Stomach (tissue), 9 donors: Measurements from ENCODE around the gene EVC2. TPM values are rescaled to one million over a fixed set of nuclear protein-coding genes. Genes with fewer than 3 reads are reported as not detected.
"Not testable (repeated sequence)": the region's sequence is repeated elsewhere in the genome, so short reads cannot be mapped to it uniquely, and the experiment has no call there.

Source experiments
- DNase-seq, 2 donors: peaks; one replicate each; pipeline versions ENCODE4 v3.0.0 to v3.0.0-alpha.2; 2013 to 2019
- H3K27ac ChIP-seq, 5 donors: fragments of 200-600 bp in 4 of 5; sonication (generic) in 4 of 5; one replicate each; pipeline ENCODE4 v1.5.1; 2013 to 2019; ENCODE audit warnings: mild to moderate bottlenecking in 1 of 5, moderate library complexity in 1 of 5
- H3K27me3 ChIP-seq, 3 donors: fragments of 200-600 bp; sonication (generic); one replicate each; pipeline ENCODE4 v1.5.1; 2017 to 2019; ENCODE audit warnings: mixed run types in 1 of 3
- H3K36me3 ChIP-seq, 4 donors: fragments of 200-600 bp; sonication (generic); 1 replicate in 3 of 4; 2 replicates in 1 of 4; pipeline ENCODE4 v1.5.1; 2016 to 2019
- H3K4me1 ChIP-seq, 4 donors: fragments of 200-600 bp; sonication (generic); one replicate each; pipeline ENCODE4 v1.5.1; 2016 to 2019
- H3K4me3 ChIP-seq, 4 donors: fragments of 200-600 bp; sonication (generic) in 3 of 4; one replicate each; pipeline ENCODE4 v1.5.1; 2016 to 2019; ENCODE audit warnings: mild to moderate bottlenecking in 1 of 4
- H3K9me3 ChIP-seq, 4 donors: fragments of 200-600 bp; sonication (generic); one replicate each; pipeline ENCODE4 v1.5.1; 2016 to 2019
- EP300 ChIP-seq: sonication (generic); formaldehyde crosslinking; IDR thresholded peaks from one replicate; pipeline ENCODE4 v1.6.1; 2017; ENCODE audit warnings: antibody characterized with exemption
- POLR2A ChIP-seq, 4 donors: fragments of 450-650 bp; IDR thresholded peaks; one replicate each; pipeline ENCODE4 v1.6.1; 2016; ENCODE audit warnings: antibody characterized with exemption in 4 of 4, control low read depth in 2 of 4, mild to moderate bottlenecking in 1 of 4, moderate library complexity in 1 of 4
- POLR2AphosphoS5 ChIP-seq, 3 donors: sonication (generic); formaldehyde crosslinking; IDR thresholded peaks; one replicate each; pipeline ENCODE4 v1.6.1; 2016; ENCODE audit warnings: antibody characterized with exemption in 3 of 3
- WGBS, 5 donors: extraction: QIAGEN DNeasy Blood & Tissue Kit in 3 of 5; methylation state at CpG; one replicate each; pipeline versions ENCODE4 v1.1.5 to v1.1.7; 2013 to 2018; 5-methylcytosine and 5-hydroxymethylcytosine counted together
- intact Hi-C: fragments of 100-400 bp; cut with DNase I; formaldehyde crosslinking; loops from one replicate; pipeline ENCODE4 v1.15.1; 2023; ENCODE audit warnings: low total_unique reads
- polyA plus RNA-seq, 3 donors: library from polyadenylated mRNA; stranded (reverse); fragments of 200-250 nt; gene quantifications; one replicate each; pipeline ENCODE4 v1.2.3, GENCODE V29; 2013
- total RNA-seq, 5 donors: library from RNA; depleted of rRNA; stranded (reverse); fragments of >200 nt; gene quantifications; one replicate each; pipeline versions ENCODE4 v1.1.0 to v1.2.3, GENCODE V29; 2014 to 2016
- TF ChIP-seq, protein P1 (sequence below), 7 experiments: fragments of 450-650 bp in 4 of 7; fragments of 200-600 bp in 3 of 7; sonication (generic) in 3 of 7; IDR thresholded peaks; one replicate each; pipeline ENCODE4 v1.5.1; 2016 to 2019; ENCODE audit warnings: antibody characterized with exemption in 7 of 7, control low read depth in 2 of 7, mild to moderate bottlenecking in 1 of 7
- donor health status: healthy with polysubstance abuse.
- donor health status: Bipolar disorder and iron deficiency.
- donor health status: healthy.

The EVC2 gene
- total and polyA plus RNA-seq, 8 donors = 0.76 to 11.7 (median 4.9) TPM

DNA sequence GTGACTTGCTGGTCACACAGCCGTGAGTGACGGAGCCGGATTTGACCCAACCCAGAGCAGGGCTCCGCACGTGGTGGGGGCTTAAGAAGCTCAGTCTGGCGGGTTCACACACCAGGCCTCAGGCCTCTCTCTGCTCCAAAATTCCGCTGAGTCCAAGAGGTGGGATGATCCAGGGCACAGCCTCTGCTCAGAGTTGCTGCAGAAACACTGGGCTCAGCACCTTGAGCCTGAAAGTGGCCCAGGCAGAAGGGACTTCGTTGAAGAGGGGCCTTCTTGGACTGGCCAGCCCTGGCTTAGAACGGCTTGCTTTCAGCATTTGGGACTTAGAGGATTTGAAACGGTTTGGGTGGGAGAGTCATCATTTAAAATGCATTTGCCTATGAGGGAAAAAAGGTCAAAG, 23.8 kb upstream of the EVC2 start:
- no peaks in the 10 kb centered on the region for H3K27me3 ChIP-seq
- H3K27ac ChIP-seq = no peak overlapping the region
- H3K4me1 ChIP-seq = no peaks in the 10 kb centered on the region
- H3K9me3 ChIP-seq = no peaks in the 10 kb centered on the region
- no peak for DNase-seq
- 89 to 95% (median 91%) methylated on average over 10 of the region's 10 CpGs for WGBS, 5 donors
- intact Hi-C loops = no loop called here
- TF ChIP-seq POLR2AphosphoS5 (IDR thresholded peaks at IDR 0.05) (no peak), POLR2A (IDR thresholded peaks at IDR 0.05) (no peak), EP300 (no peak)
- TF ChIP-seq, protein P1, sequence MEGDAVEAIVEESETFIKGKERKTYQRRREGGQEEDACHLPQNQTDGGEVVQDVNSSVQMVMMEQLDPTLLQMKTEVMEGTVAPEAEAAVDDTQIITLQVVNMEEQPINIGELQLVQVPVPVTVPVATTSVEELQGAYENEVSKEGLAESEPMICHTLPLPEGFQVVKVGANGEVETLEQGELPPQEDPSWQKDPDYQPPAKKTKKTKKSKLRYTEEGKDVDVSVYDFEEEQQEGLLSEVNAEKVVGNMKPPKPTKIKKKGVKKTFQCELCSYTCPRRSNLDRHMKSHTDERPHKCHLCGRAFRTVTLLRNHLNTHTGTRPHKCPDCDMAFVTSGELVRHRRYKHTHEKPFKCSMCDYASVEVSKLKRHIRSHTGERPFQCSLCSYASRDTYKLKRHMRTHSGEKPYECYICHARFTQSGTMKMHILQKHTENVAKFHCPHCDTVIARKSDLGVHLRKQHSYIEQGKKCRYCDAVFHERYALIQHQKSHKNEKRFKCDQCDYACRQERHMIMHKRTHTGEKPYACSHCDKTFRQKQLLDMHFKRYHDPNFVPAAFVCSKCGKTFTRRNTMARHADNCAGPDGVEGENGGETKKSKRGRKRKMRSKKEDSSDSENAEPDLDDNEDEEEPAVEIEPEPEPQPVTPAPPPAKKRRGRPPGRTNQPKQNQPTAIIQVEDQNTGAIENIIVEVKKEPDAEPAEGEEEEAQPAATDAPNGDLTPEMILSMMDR (IDR thresholded peaks at IDR 0.05) = no peak
- H3K4me3 ChIP-seq = no peak overlapping the region
- peaks cover 6 to 87% (median 68%) of the 10 kb centered on the region in 4 donors for H3K36me3 ChIP-seq

DNA sequence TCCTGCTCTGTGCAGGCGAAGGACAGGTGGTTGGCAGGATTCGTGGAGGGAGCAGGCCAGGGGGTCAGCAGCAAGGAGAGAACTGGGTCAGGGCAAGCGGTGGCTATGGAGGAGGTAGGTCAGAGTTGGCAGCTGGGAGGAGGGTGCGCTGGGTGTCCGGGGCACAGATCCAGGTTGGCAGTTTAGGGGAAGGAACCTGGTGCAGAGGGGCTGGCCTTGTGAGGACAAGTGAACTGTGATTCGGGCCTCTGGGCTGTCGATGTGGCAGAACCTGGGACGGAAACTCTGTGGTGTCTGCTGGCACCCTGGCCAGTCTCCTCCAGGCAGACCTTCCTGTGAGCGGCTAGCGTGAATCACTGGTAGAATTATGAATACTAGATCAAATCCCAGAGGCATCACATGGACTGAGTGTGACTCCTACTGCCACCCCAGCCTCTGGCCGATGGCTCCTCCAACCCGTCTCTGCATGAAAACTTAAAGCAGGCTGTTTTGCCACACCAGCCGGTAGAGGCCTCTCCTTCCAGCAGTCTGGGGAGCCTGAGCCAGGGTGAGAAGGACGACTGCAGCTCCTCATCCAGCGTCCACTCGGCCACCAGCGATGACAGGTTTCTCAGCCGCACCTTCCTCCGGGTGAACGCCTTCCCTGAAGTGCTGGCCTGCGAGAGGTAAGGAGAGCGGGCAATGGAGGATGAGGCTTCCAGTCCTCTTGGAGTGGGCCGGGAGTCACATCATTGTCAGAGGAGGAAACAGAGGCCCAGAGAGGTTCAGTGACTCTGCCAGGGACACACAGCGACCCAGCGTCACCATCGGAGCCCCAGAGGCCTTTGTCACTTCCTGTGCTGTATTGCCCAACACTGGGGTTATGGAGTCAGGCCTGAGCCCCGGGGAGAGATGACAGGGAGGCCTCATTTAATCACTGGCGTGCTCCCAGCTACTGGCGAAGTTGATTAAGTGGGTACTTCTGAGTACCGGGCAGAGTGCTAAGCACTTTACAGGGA, 22.9 kb upstream of the EVC2 start:
- Histone ChIP-seq H3K4me1 (no peaks in the 10 kb centered on the region), H3K36me3 (peaks cover 6 to 79% (median 66%) of the 10 kb centered on the region in 4 donors), H3K27ac (no peak overlapping the region), H3K9me3 (no peaks in the 10 kb centered on the region), H3K27me3 (no peaks in the 10 kb centered on the region), H3K4me3 (no peak overlapping the region)
- no peak for TF ChIP-seq POLR2AphosphoS5 (IDR thresholded peaks at IDR 0.05)
- TF ChIP-seq EP300 = no peak
- no peak for TF ChIP-seq POLR2A (IDR thresholded peaks at IDR 0.05)
- TF ChIP-seq, protein P1 (IDR thresholded peaks at IDR 0.05) = no peak
- intact Hi-C loops = no loop called here
- WGBS, 5 donors = 91 to 94% (median 92%) methylated on average over 26 to 30 of the region's 30 CpGs
- DNase-seq = no peak

DNA sequence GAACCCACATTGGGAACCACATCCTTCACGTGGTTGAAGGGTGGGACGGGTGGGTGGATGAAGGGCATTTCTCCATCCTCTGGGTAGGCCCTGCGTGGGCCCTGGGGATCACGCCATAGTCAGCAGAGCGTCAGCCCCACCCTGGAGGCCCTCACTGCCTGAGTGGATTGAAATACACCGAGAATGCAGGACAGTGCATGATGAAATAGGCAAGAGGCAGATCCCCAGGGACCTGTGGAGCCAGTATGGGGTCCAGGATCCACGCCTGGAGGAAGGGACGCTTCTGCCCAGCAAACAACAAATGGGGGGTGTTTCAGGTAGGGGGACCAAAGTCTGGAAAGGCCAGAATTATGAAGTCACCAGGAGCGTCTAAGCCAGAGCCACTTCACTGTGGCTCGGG, 22.1 kb upstream of the EVC2 start:
- Histone ChIP-seq H3K4me1 (no peaks in the 10 kb centered on the region), H3K27me3 (no peaks in the 10 kb centered on the region), H3K4me3 (no peak overlapping the region), H3K9me3 (no peaks in the 10 kb centered on the region), H3K36me3 (peaks cover 6 to 79% (median 63%) of the 10 kb centered on the region in 4 donors), H3K27ac (no peak overlapping the region)
- TF ChIP-seq EP300 = no peak
- no peak for TF ChIP-seq POLR2A (IDR thresholded peaks at IDR 0.05)
- TF ChIP-seq, protein P1 (IDR thresholded peaks at IDR 0.05) = no peak
- no peak for TF ChIP-seq POLR2AphosphoS5 (IDR thresholded peaks at IDR 0.05)
- intact Hi-C loops = no loop called here
- no peak for DNase-seq
- WGBS, 5 donors = 84 to 95% (median 93%) methylated on average over 10 of the region's 10 CpGs

DNA sequence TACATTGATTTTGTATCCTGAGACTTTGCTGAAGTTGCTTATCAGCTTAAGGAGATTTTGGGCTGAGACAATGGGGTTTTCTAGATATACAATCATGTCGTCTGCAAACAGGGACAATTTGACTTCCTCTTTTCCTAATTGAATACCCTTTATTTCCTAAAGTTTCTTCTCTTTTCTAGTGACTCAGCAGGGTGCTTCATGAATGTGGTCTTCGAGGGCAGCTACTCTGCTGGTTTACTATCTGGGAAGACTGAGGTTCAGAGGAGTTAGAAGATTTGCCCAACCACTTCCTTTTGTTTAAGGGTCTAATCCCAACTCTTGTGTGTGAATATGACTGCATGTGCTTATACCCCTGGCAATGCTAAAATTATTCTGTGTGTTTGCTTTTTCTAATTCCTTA, 20.1 kb upstream of the EVC2 start:
- DNase-seq, intact Hi-C loops, H3K27ac ChIP-seq, H3K4me1 ChIP-seq, H3K27me3 ChIP-seq, H3K4me3 ChIP-seq, H3K9me3 ChIP-seq: not testable (repeated sequence)
- H3K36me3 ChIP-seq = peaks cover 2 to 79% (median 48%) of the 10 kb centered on the region in 4 donors
- WGBS, 5 donors = 48 to 79% (median 72%) methylated on average over 1 to 2 of the region's 2 CpGs

DNA sequence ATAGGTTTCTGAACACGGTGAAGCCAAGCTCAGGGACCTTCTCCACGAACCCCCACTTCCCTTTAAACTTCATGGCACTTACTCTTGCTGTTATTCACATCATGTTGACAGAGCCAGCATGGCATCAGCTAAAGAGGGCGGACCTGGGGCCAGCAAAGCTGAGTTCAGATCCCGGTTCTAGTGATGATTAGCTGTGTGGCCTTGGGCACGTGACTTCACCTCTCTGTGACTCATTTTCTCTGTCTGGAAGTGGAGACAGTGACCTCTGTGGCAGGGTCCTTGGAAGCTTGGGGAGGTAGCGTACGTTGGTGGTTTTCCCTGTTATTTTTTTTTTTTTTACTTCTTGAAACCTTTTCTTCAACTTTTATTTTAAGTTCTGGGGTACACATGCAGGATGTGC, 16.0 kb upstream of the EVC2 start:
- H3K36me3 ChIP-seq = peaks cover 9 to 62% (median 34%) of the 10 kb centered on the region in 4 donors
- DNase-seq = no peak
- no peak overlapping the region for H3K27ac ChIP-seq
- whole genome bisulfite sequencing, 5 donors = 84 to 93% (median 90%) methylated on average over 7 of the region's 7 CpGs
- peaks cover 0 to 7% (median 4%) of the 10 kb centered on the region in 4 donors for H3K4me1 ChIP-seq
- no peak overlapping the region for H3K4me3 ChIP-seq
- no peaks in the 10 kb centered on the region for H3K27me3 ChIP-seq
- TF ChIP-seq, protein P1 (IDR thresholded peaks at IDR 0.05) = no peak
- TF ChIP-seq EP300 = no peak
- no peak for TF ChIP-seq POLR2AphosphoS5 (IDR thresholded peaks at IDR 0.05)
- no peak for TF ChIP-seq POLR2A (IDR thresholded peaks at IDR 0.05)
- H3K9me3 ChIP-seq = no peaks in the 10 kb centered on the region
- intact Hi-C loops = no loop called here
